SK-N-SH treated with all-trans-retinoic acid at 6 μM for 48 hours (cell line): ENCODE results near the gene EDEM3.

Experiments used
- ATAC-seq: fragments of 200-7000 bp; cut with Tn5 transposase; 3 replicates; pipeline ENCODE4 v1.9.1; 2020; ENCODE audit warnings: mild to moderate bottlenecking, moderate library complexity
- ARNTL ChIP-seq: fragments of 450-650 bp; formaldehyde crosslinking; IDR thresholded peaks from 2 replicates; pipeline ENCODE4 v1.5.0; 2020; ENCODE audit warnings: low read depth, mild to moderate bottlenecking, moderate library complexity, borderline replicate concordance
- BACH2 ChIP-seq: fragments of 250-450 bp; sonication (Bioruptor Pico); IDR thresholded peaks from 2 replicates; pipeline ENCODE4 v1.9.0; 2021; ENCODE audit warnings: mild to moderate bottlenecking, borderline replicate concordance
- CSDC2 ChIP-seq: fragments of 250-450 bp; sonication (Bioruptor Pico); IDR thresholded peaks from 2 replicates; pipeline ENCODE4 v1.5.0; 2020; ENCODE audit warnings: mild to moderate bottlenecking, moderate library complexity
- ESRRG ChIP-seq: fragments of 250-450 bp; sonication (Bioruptor Pico); IDR thresholded peaks from 2 replicates; pipeline ENCODE4 v1.6.1; 2021; ENCODE audit warnings: mild to moderate bottlenecking
- GLIS3 ChIP-seq: fragments of 250-450 bp; sonication (Bioruptor Pico); IDR thresholded peaks from 2 replicates; pipeline ENCODE4 v1.5.0; 2020; ENCODE audit warnings: mild to moderate bottlenecking, moderate library complexity
- ISL1 ChIP-seq: fragments of 250-450 bp; sonication (Bioruptor Pico); IDR thresholded peaks from 2 replicates; pipeline ENCODE4 v2.1.2; 2022; ENCODE audit warnings: mild to moderate bottlenecking, moderate library complexity
- PPARA ChIP-seq: fragments of 250-450 bp; sonication (Bioruptor Pico); IDR thresholded peaks from 2 replicates; pipeline ENCODE4 v1.5.0; 2020; ENCODE audit warnings: mild to moderate bottlenecking, borderline replicate concordance
- RARB ChIP-seq: fragments of 250-450 bp; sonication (Bioruptor Pico); IDR thresholded peaks from 2 replicates; pipeline ENCODE4 v1.8.0; 2021; ENCODE audit warnings: mild to moderate bottlenecking, moderate library complexity
- SNAI2 ChIP-seq: fragments of 250-450 bp; sonication (Bioruptor Pico); IDR thresholded peaks from 2 replicates; pipeline ENCODE4 v1.5.0; 2020; ENCODE audit warnings: mild to moderate bottlenecking, moderate library complexity
- TCF4 ChIP-seq: fragments of 250-450 bp; sonication (Bioruptor Pico); IDR thresholded peaks from 2 replicates; pipeline ENCODE4 v1.8.0; 2021; ENCODE audit warnings: mild to moderate bottlenecking, moderate library complexity, borderline replicate concordance
- ZC3H10 ChIP-seq: fragments of 250-450 bp; sonication (Bioruptor Pico); IDR thresholded peaks from 2 replicates; pipeline ENCODE4 v1.5.1; 2021; ENCODE audit warnings: mild to moderate bottlenecking, moderate library complexity
- ZFP3 ChIP-seq: fragments of 250-450 bp; sonication (Bioruptor Pico); IDR thresholded peaks from 2 replicates; pipeline ENCODE4 v1.5.0; 2020; ENCODE audit warnings: mild to moderate bottlenecking, moderate library complexity
- ZFP30 ChIP-seq: fragments of 450-650 bp; formaldehyde crosslinking; IDR thresholded peaks from 2 replicates; pipeline ENCODE4 v1.5.0; 2022; ENCODE audit warnings: mild to moderate bottlenecking, moderate library complexity
- ZNF565 ChIP-seq: fragments of 450-650 bp; formaldehyde crosslinking; conservative IDR thresholded peaks from 2 replicates; pipeline ENCODE4 v1.5.0; 2020; ENCODE audit warnings: low read depth, mild to moderate bottlenecking, moderate library complexity
- ZNF70 ChIP-seq: fragments of 450-650 bp; formaldehyde crosslinking; IDR thresholded peaks from 2 replicates; pipeline ENCODE4 v1.5.0; 2020; ENCODE audit warnings: mild to moderate bottlenecking, moderate library complexity
- ZNF8 ChIP-seq: fragments of 450-650 bp; formaldehyde crosslinking; IDR thresholded peaks from 2 replicates; pipeline ENCODE4 v1.5.0; 2020; ENCODE audit warnings: mild to moderate bottlenecking, moderate library complexity
- TF ChIP-seq, protein P1 (sequence below): fragments of 250-450 bp; sonication (Bioruptor Pico); IDR thresholded peaks from 2 replicates; pipeline ENCODE4 v1.8.0; 2021; ENCODE audit warnings: low read depth, mild to moderate bottlenecking, moderate library complexity, borderline replicate concordance
- TF ChIP-seq, protein P2 (sequence below): fragments of 250-450 bp; sonication (Bioruptor Pico); IDR thresholded peaks from 2 replicates; pipeline ENCODE4 v1.5.0; 2020; ENCODE audit warnings: mild to moderate bottlenecking, moderate library complexity
- TF ChIP-seq, protein P3 (sequence below): fragments of 250-450 bp; sonication (Bioruptor Pico); IDR thresholded peaks from 2 replicates; pipeline ENCODE4 v1.5.1; 2020; ENCODE audit warnings: low read depth, mild to moderate bottlenecking, moderate library complexity
- TF ChIP-seq, protein P4 (sequence below): fragments of 250-450 bp; sonication (Bioruptor Pico); IDR thresholded peaks from 2 replicates; pipeline ENCODE4 v1.8.0; 2020; ENCODE audit warnings: mild to moderate bottlenecking, moderate library complexity, borderline replicate concordance

The EDEM3 gene

DNA sequence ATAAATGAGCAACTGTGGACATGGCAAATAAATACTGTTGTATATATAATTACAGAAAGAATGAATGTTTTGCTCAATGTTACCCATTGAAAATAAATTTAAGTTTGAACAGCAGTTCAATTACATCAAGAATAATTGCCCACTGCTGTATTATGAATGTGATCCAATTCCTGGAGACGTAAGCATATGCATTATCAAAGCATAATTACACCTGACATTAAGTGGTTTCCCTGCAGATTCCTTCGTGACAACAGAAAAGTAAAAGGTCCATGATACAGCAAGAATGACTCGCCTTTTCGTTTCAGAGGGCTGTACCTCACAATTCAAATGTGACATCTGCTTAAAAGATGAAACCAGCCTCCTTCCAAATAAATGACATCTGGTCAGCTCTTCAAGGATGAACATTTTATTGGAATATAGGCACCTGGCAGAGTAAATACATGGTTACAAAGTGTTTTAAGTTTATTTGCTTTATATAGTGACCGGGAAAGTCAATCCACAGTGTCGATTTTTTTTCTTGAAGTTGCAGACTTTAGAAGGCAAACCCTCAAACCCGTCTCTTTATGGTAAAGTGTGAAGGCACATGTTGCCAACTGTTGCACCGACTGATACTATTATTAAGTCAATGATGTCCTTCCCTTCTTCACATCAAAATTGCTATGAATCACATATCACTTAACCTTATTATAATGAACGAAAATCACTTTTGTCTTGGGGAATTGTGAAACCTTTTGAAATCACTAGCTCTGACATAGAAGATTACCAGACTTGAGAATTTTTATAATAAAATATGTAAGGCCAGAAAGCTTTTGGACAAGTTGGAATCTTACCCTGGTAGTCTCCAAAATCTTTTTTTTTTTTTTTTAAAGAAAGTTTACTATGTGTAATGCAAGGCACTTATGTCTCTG lies 36.2 kb upstream of the EDEM3 start (continued):
- TF ChIP-seq, protein P1, sequence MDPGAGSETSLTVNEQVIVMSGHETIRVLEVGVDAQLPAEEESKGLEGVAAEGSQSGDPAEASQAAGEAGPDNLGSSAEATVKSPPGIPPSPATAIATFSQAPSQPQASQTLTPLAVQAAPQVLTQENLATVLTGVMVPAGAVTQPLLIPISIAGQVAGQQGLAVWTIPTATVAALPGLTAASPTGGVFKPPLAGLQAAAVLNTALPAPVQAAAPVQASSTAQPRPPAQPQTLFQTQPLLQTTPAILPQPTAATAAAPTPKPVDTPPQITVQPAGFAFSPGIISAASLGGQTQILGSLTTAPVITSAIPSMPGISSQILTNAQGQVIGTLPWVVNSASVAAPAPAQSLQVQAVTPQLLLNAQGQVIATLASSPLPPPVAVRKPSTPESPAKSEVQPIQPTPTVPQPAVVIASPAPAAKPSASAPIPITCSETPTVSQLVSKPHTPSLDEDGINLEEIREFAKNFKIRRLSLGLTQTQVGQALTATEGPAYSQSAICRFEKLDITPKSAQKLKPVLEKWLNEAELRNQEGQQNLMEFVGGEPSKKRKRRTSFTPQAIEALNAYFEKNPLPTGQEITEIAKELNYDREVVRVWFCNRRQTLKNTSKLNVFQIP (CRISPR knock-in tag), result 0 out of 2 replicates have a peak, but pooled peaks have one; percentile 35
- TF ChIP-seq, all 23 proteins: peak for 5

DNA sequence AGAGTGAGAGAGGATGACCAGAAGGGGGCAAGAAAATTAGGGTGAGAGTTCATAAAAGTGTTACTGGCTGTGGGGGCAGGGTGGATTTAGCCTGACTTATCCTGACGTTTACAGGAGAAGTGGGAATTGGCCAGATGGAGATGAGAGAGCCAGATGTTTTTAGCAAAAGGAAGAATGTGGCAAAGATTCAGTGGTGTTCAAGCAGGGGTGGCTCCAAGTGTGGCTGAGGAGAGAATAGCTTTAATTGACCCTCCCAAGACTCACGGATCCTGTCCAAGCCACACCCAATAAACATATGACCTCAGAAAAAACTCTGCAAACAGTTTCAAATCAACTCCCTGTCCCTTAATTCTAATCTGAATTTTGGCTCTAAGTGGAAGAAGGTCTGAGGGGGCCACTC lies 35.2 kb upstream of the EDEM3 start:
- no peak for ATAC-seq
- TF ChIP-seq ZFP3 (no peak), GLIS3 (CRISPR knock-in tag) (no peak), CSDC2 (CRISPR knock-in tag) (no peak), ARNTL (no peak), RARB (CRISPR knock-in tag) (no peak), BACH2 (CRISPR knock-in tag) (no peak), ZNF70 (CRISPR knock-in tag) (no peak)
- TF ChIP-seq, protein P1 (CRISPR knock-in tag), result no peak

DNA sequence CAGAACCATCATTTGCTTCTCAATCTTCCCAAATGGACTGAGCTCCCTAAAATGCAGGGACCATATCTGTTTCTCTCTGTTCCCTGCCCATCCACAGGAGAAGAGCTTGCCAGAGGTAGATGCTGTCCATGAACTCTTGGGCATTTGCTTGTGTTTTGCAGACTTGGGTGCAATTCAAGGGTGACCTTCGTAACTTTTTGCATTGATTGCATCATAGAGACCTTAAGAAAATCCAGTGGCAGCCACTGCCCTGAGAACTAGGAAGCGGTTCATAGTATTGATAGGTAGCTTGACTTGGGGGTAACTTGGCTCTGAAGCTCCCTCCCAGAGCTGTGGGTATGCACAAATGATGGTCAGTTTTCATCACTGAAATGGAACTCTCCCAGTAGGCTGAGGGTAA lies 34.3 kb upstream of the EDEM3 start:
- TF ChIP-seq TCF4 (CRISPR knock-in tag) (no peak), RARB (CRISPR knock-in tag) (no peak), CSDC2 (CRISPR knock-in tag) (no peak), BACH2 (CRISPR knock-in tag) (no peak), PPARA (CRISPR knock-in tag) (no peak), SNAI2 (CRISPR knock-in tag) (no peak), ZNF8 (CRISPR knock-in tag) (no peak), ESRRG (no peak), ARNTL (no peak), ISL1 (CRISPR knock-in tag) (no peak), ZFP3 (no peak), ZFP30 (no peak), ZNF565 (no peak), ZC3H10 (no peak), GLIS3 (CRISPR knock-in tag) (no peak)
- TF ChIP-seq, protein P1 (CRISPR knock-in tag), result no peak
- TF ChIP-seq, protein P2, sequence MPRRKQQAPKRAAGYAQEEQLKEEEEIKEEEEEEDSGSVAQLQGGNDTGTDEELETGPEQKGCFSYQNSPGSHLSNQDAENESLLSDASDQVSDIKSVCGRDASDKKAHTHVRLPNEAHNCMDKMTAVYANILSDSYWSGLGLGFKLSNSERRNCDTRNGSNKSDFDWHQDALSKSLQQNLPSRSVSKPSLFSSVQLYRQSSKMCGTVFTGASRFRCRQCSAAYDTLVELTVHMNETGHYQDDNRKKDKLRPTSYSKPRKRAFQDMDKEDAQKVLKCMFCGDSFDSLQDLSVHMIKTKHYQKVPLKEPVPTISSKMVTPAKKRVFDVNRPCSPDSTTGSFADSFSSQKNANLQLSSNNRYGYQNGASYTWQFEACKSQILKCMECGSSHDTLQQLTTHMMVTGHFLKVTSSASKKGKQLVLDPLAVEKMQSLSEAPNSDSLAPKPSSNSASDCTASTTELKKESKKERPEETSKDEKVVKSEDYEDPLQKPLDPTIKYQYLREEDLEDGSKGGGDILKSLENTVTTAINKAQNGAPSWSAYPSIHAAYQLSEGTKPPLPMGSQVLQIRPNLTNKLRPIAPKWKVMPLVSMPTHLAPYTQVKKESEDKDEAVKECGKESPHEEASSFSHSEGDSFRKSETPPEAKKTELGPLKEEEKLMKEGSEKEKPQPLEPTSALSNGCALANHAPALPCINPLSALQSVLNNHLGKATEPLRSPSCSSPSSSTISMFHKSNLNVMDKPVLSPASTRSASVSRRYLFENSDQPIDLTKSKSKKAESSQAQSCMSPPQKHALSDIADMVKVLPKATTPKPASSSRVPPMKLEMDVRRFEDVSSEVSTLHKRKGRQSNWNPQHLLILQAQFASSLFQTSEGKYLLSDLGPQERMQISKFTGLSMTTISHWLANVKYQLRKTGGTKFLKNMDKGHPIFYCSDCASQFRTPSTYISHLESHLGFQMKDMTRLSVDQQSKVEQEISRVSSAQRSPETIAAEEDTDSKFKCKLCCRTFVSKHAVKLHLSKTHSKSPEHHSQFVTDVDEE, result no peak
- TF ChIP-seq, protein P3, sequence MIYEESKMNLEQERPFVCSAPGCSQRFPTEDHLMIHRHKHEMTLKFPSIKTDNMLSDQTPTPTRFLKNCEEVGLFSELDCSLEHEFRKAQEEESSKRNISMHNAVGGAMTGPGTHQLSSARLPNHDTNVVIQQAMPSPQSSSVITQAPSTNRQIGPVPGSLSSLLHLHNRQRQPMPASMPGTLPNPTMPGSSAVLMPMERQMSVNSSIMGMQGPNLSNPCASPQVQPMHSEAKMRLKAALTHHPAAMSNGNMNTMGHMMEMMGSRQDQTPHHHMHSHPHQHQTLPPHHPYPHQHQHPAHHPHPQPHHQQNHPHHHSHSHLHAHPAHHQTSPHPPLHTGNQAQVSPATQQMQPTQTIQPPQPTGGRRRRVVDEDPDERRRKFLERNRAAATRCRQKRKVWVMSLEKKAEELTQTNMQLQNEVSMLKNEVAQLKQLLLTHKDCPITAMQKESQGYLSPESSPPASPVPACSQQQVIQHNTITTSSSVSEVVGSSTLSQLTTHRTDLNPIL, result no peak
- TF ChIP-seq, protein P4, sequence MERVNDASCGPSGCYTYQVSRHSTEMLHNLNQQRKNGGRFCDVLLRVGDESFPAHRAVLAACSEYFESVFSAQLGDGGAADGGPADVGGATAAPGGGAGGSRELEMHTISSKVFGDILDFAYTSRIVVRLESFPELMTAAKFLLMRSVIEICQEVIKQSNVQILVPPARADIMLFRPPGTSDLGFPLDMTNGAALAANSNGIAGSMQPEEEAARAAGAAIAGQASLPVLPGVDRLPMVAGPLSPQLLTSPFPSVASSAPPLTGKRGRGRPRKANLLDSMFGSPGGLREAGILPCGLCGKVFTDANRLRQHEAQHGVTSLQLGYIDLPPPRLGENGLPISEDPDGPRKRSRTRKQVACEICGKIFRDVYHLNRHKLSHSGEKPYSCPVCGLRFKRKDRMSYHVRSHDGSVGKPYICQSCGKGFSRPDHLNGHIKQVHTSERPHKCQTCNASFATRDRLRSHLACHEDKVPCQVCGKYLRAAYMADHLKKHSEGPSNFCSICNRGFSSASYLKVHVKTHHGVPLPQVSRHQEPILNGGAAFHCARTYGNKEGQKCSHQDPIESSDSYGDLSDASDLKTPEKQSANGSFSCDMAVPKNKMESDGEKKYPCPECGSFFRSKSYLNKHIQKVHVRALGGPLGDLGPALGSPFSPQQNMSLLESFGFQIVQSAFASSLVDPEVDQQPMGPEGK (CRISPR knock-in tag), result no peak
- ATAC-seq, result no peak
